SK-N-SH (cell line): Measurements from ENCODE around the gene TMEM150C. TPM values are rescaled to one million over a fixed set of nuclear protein-coding genes. Genes with fewer than 3 reads are reported as not detected.
"Not testable (repeated sequence)": the region's sequence is repeated elsewhere in the genome, so short reads cannot be mapped to it uniquely, and the experiment has no call there.

Source experiments
- CTCF ChIA-PET: fragments of 300-600, 350-600 bp; formaldehyde crosslinking; extraction: SDS; loops from one replicate; lab custom pipeline; 2021; lab: Yijun Ruan, JAX
- POLR2A ChIA-PET: fragments of 350-600 bp; sonication (Branson Sonifier 250); formaldehyde crosslinking; extraction: SDS; loops from one replicate; lab custom pipeline; 2020; ENCODE audit warnings: antibody characterized with exemption, inconsistent platforms; lab: Yijun Ruan, JAX
- DNase-seq: peaks from one replicate; pipeline ENCODE4 v3.0.0; 2012
- H2AFZ ChIP-seq: fragments of 200-600 bp; sonication (generic); 2 replicates; pipeline ENCODE4 v1.8.1; 2016; ENCODE audit warnings: antibody characterized with exemption, mild to moderate bottlenecking, low read depth
- H3F3A ChIP-seq: fragments of 200-600 bp; sonication (generic); replicated peaks from 2 replicates; pipeline ENCODE3; 2016; ENCODE audit warnings: antibody characterized with exemption, mild to moderate bottlenecking; ENCODE audit not compliant: insufficient read depth
- H3K27ac ChIP-seq, 2 experiments: fragments of 200-500 bp in 1 of 2; fragments of 200-600 bp in 1 of 2; sonication (Bioruptor generic) in 1 of 2; sonication (generic), shearing (Covaris generic) in 1 of 2; 2 replicates each; pipeline versions ENCODE4 v1.5.1 to v1.6.1; 2014 to 2016; ENCODE audit warnings: low read depth in 2 of 2, inconsistent platforms in 1 of 2, low read length in 1 of 2, mild to moderate bottlenecking in 1 of 2, mixed read lengths in 1 of 2
- H3K27me3 ChIP-seq: fragments of 200-600 bp; sonication (generic), shearing (Covaris generic); 2 replicates; pipeline ENCODE4 v1.6.1; 2016; ENCODE audit warnings: mixed run types; ENCODE audit not compliant: insufficient read depth
- H3K36me3 ChIP-seq, 2 experiments: fragments of 200-500 bp in 1 of 2; fragments of 200-600 bp in 1 of 2; sonication (Bioruptor generic) in 1 of 2; sonication (generic) in 1 of 2; replicated peaks in 1 of 2; 2 replicates each; pipeline versions ENCODE3 to v1.5.1; 2014 to 2016; ENCODE audit warnings: low read length in 1 of 2, mild to moderate bottlenecking in 1 of 2; ENCODE audit not compliant: insufficient read depth in 2 of 2, control insufficient read depth in 1 of 2
- H3K4me1 ChIP-seq, 2 experiments: fragments of 200-500 bp in 1 of 2; fragments of 200-600 bp in 1 of 2; sonication (Bioruptor generic) in 1 of 2; sonication (generic), shearing (Covaris generic) in 1 of 2; 2 replicates each; pipeline versions ENCODE4 v1.5.1 to v1.6.1; 2014 to 2016; ENCODE audit warnings: low read depth in 1 of 2, low read length in 1 of 2, mixed run types in 1 of 2; ENCODE audit not compliant: insufficient read depth in 2 of 2, control insufficient read depth in 1 of 2
- H3K4me2 ChIP-seq: fragments of 200-600 bp; sonication (generic), shearing (Covaris generic); 2 replicates; pipeline ENCODE4 v1.6.1; 2017; ENCODE audit warnings: mixed run types
- H3K4me3 ChIP-seq, 2 experiments: fragments of 200-500 bp in 1 of 2; fragments of 200-600 bp in 1 of 2; sonication (Bioruptor generic) in 1 of 2; sonication (generic), shearing (Covaris generic) in 1 of 2; 2 replicates each; pipeline versions ENCODE4 v1.5.1 to v1.8.1; 2014 to 2016; ENCODE audit warnings: low read depth in 2 of 2, inconsistent platforms in 1 of 2, low read length in 1 of 2, mild to moderate bottlenecking in 1 of 2, mixed read lengths in 1 of 2, moderate library complexity in 1 of 2
- H3K79me2 ChIP-seq: fragments of 200-600 bp; sonication (generic); 2 replicates; pipeline ENCODE4 v1.8.1; 2017; ENCODE audit warnings: mild to moderate bottlenecking; ENCODE audit not compliant: insufficient read depth
- H3K9ac ChIP-seq: fragments of 200-600 bp; sonication (generic); 2 replicates; pipeline ENCODE4 v1.6.1; 2017; ENCODE audit warnings: mixed run types
- H3K9me2 ChIP-seq: fragments of 200-600 bp; sonication (generic); 2 replicates; pipeline ENCODE4 v1.6.1; 2017; ENCODE audit warnings: mixed run types
- H3K9me3 ChIP-seq: fragments of 200-600 bp; sonication (generic); 2 replicates; pipeline ENCODE4 v1.6.1; 2017; ENCODE audit warnings: mixed run types, mild to moderate bottlenecking, moderate library complexity
- H4K20me1 ChIP-seq: fragments of 200-600 bp; sonication (generic); 2 replicates; pipeline ENCODE4 v1.6.1; 2017; ENCODE audit warnings: mild to moderate bottlenecking, mixed run types; ENCODE audit not compliant: insufficient read depth
- ELF1 ChIP-seq: IDR thresholded peaks from 2 replicates; pipeline ENCODE4 v1.4.0; 2012
- EP300 ChIP-seq, 2 experiments: IDR thresholded peaks; 2 replicates each; pipeline versions ENCODE4 v1.4.0 to v1.6.1; 2012; ENCODE audit warnings: borderline replicate concordance in 1 of 2, low read depth in 1 of 2, low read length in 1 of 2
- FOXJ3 ChIP-seq: sonication (generic); formaldehyde crosslinking; IDR thresholded peaks from 2 replicates; pipeline ENCODE4 v1.5.1; 2020; ENCODE audit warnings: mild to moderate bottlenecking, missing genetic modification reagents
- JUND ChIP-seq: IDR thresholded peaks from 2 replicates; pipeline ENCODE4 v1.4.0; 2012
- TAF1 ChIP-seq: IDR thresholded peaks from 2 replicates; pipeline ENCODE4 v1.6.1; 2012; ENCODE audit warnings: low read depth, mild to moderate bottlenecking, low read length, moderate library complexity, borderline replicate concordance
- TCF12 ChIP-seq: IDR thresholded peaks from 2 replicates; pipeline ENCODE4 v1.4.0; 2012
- TEAD4 ChIP-seq: IDR thresholded peaks from 2 replicates; pipeline ENCODE4 v1.4.0; 2012; ENCODE audit warnings: mild to moderate bottlenecking, borderline replicate concordance; ENCODE audit not compliant: insufficient read depth
- YY1 ChIP-seq: IDR thresholded peaks from 2 replicates; pipeline ENCODE4 v1.4.0; 2012; ENCODE audit warnings: low read depth, mild to moderate bottlenecking
- WGBS: methylation state at CpG from one replicate; pipeline ENCODE4 v1.1.6; 2017; ENCODE audit warnings: low lambda C conversion rate; 5-methylcytosine and 5-hydroxymethylcytosine counted together
- polyA plus RNA-seq, 3 experiments: library from polyadenylated mRNA; depleted of rRNA; stranded (reverse); fragments of >200 nt; gene quantifications; 2 replicates each; pipeline ENCODE4 v1.2.3, GENCODE V29; 2012
- TF ChIP-seq, protein P1 (sequence below): IDR thresholded peaks from 2 replicates; pipeline ENCODE4; 2012
- TF ChIP-seq, protein P2 (sequence below): fragments of 150-350 bp; IDR thresholded peaks from 2 replicates; pipeline ENCODE4 v1.6.1; 2016; ENCODE audit warnings: mild to moderate bottlenecking, low read depth, low read length
- TF ChIP-seq, protein P3 (sequence below): IDR thresholded peaks from 2 replicates; pipeline ENCODE4 v1.6.1; 2012; ENCODE audit warnings: mild to moderate bottlenecking, low read depth, low read length, moderate library complexity

Gene TMEM150C
- polyA plus RNA-seq, 1 of the 3 experiments (the other 2 are of a cell fraction): 1.0 TPM

DNA sequence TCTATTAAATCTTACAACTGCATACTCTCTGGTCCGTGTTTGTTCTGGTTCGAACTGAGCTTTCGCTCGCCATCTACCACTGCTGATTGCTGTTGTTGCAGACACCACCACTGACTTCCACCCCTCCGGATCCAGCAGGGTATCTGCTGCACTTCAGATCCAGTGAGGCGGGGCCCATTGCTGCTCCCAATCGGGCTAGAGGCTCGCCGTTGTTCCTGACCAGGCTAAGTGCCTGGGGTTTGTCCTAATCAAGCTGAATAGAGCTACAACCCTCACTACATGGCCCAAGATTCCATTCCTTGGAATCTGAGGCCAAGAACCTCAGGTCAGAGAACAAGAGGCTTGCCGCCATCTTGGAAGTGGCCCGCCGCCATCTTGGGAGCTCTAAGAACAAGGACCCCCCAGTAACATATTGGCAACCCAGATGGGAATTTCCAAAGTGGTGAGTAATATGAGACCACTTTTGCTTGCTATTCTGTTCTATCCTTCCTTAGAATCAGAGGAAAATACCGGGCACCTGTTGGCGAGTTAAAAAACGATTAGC, 88.1 kb downstream of the TMEM150C start:
- H3K4me1 ChIP-seq: no peaks in the 10 kb centered on the region
- no peaks in the 10 kb centered on the region for H4K20me1 ChIP-seq
- H3K27ac ChIP-seq: no peak overlapping the region
- 96% methylated on average over 12 of the region's 15 CpGs for whole genome bisulfite sequencing
- ChIA-PET CTCF (interaction anchor here (0.9 to 1.7 kb wide), 2 partner anchors 265 to 327 kb away, joined by 3 to 4 read pairs; no protein-coding TSS in a partner anchor), POLR2A (no interaction called here)
- no peak for DNase-seq
- no peak overlapping the region for H3K4me2 ChIP-seq
- H3K27me3 ChIP-seq: no peaks in the 10 kb centered on the region
- no peak overlapping the region for H3K4me3 ChIP-seq
- H3K9ac ChIP-seq: no peak overlapping the region
- H3F3A ChIP-seq: no peaks in the 10 kb centered on the region
- no peak overlapping the region for H2AFZ ChIP-seq
- H3K79me2 ChIP-seq: no peaks in the 10 kb centered on the region
- TF ChIP-seq TEAD4 (no peak), YY1 (no peak), JUND (no peak), FOXJ3 (no peak), ELF1 (no peak), EP300 (IDR thresholded peaks at IDR 0.05; ENCODE audit: borderline replicate concordance in 1 of 2, low read depth in 1 of 2, low read length in 1 of 2) (no peak), TCF12 (no peak), TAF1 (no peak)
- TF ChIP-seq, protein P1, sequence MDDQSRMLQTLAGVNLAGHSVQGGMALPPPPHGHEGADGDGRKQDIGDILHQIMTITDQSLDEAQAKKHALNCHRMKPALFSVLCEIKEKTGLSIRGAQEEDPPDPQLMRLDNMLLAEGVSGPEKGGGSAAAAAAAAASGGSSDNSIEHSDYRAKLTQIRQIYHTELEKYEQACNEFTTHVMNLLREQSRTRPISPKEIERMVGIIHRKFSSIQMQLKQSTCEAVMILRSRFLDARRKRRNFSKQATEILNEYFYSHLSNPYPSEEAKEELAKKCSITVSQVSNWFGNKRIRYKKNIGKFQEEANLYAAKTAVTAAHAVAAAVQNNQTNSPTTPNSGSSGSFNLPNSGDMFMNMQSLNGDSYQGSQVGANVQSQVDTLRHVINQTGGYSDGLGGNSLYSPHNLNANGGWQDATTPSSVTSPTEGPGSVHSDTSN: no peak
- TF ChIP-seq, protein P2, sequence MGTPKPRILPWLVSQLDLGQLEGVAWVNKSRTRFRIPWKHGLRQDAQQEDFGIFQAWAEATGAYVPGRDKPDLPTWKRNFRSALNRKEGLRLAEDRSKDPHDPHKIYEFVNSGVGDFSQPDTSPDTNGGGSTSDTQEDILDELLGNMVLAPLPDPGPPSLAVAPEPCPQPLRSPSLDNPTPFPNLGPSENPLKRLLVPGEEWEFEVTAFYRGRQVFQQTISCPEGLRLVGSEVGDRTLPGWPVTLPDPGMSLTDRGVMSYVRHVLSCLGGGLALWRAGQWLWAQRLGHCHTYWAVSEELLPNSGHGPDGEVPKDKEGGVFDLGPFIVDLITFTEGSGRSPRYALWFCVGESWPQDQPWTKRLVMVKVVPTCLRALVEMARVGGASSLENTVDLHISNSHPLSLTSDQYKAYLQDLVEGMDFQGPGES: no peak
- TF ChIP-seq, protein P3, sequence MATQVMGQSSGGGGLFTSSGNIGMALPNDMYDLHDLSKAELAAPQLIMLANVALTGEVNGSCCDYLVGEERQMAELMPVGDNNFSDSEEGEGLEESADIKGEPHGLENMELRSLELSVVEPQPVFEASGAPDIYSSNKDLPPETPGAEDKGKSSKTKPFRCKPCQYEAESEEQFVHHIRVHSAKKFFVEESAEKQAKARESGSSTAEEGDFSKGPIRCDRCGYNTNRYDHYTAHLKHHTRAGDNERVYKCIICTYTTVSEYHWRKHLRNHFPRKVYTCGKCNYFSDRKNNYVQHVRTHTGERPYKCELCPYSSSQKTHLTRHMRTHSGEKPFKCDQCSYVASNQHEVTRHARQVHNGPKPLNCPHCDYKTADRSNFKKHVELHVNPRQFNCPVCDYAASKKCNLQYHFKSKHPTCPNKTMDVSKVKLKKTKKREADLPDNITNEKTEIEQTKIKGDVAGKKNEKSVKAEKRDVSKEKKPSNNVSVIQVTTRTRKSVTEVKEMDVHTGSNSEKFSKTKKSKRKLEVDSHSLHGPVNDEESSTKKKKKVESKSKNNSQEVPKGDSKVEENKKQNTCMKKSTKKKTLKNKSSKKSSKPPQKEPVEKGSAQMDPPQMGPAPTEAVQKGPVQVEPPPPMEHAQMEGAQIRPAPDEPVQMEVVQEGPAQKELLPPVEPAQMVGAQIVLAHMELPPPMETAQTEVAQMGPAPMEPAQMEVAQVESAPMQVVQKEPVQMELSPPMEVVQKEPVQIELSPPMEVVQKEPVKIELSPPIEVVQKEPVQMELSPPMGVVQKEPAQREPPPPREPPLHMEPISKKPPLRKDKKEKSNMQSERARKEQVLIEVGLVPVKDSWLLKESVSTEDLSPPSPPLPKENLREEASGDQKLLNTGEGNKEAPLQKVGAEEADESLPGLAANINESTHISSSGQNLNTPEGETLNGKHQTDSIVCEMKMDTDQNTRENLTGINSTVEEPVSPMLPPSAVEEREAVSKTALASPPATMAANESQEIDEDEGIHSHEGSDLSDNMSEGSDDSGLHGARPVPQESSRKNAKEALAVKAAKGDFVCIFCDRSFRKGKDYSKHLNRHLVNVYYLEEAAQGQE: no peak
- H3K9me3 ChIP-seq: no peaks in the 10 kb centered on the region
- no peaks in the 10 kb centered on the region for H3K36me3 ChIP-seq
- H3K9me2 ChIP-seq: no peaks in the 10 kb centered on the region

DNA sequence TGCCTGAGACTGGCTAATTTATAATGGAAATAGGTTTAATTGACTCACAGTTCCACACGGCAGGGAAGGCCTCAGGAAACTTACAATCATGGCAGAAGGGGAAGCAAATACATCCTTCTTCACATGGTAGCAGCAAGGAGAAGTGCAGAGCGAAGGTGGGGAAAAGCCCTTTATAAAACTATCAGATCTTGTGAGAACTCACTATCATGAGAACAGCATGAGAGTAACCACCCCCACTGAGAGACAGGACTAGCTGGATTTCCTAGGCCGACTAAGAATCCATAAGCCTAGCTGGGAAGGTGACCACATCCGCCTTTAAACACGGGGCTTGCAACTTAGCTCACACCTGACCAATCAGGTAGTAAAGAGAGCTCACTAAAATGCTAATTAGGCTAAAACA, 88.7 kb downstream of the TMEM150C start:
- DNase-seq, H3K9me2 ChIP-seq, H2AFZ ChIP-seq, H3K4me3 ChIP-seq, H3K4me2 ChIP-seq, H3K4me1 ChIP-seq, H3K79me2 ChIP-seq, H3F3A ChIP-seq, H4K20me1 ChIP-seq, POLR2A ChIA-PET, H3K27ac ChIP-seq, H3K36me3 ChIP-seq, H3K9me3 ChIP-seq, H3K9ac ChIP-seq, H3K27me3 ChIP-seq: not testable (repeated sequence)
- 77% methylated on average over 5 of the region's 5 CpGs for WGBS
- CTCF ChIA-PET: interaction anchor here (0.9 to 1.7 kb wide), 2 partner anchors 266 to 327 kb away, joined by 3 to 4 read pairs; no protein-coding TSS in a partner anchor
